Measurements from ENCODE around the gene MYPN. TPM values are rescaled to one million over a fixed set of nuclear protein-coding genes. Genes with fewer than 3 reads are reported as not detected.

The MYPN gene
- total and polyA plus RNA-seq, 5 donors: 27.2 to 134 (median 83.4) TPM

DNA sequence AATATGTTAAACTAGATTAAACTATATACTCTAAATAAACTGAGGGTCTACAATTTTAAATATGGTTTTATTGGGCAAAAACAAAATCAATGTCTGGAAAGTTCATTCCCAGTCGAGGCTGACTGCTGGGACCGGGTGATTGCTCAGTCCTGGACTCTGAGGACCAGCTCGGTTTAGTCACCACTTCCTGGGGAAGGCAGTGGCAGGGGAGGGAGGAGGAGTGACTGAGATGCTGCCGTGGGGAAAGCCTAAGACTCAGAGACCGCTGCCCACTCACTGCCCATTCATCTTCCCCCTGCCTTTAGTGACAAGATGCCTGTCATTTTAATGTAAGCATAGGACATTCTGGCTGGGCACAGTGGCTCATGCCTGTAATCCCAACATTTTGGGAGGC, 93.7 kb downstream of the MYPN start:
- no peak overlapping the region for H3K27ac ChIP-seq (ENCODE audit: low read length)
- no peaks in the 10 kb centered on the region for H3K9me3 ChIP-seq (ENCODE audit: control insufficient read depth, low read length)
- DNase-seq (no peak), ATAC-seq (peak in 1 of 2 donors; percentile 41)
- WGBS: 28% methylated on average over 5 of the region's 5 CpGs
- H3K4me1 ChIP-seq (ENCODE audit: control insufficient read depth, insufficient read depth, low read length): no peaks in the 10 kb centered on the region
- H3K4me3 ChIP-seq (ENCODE audit: low read length): no peak overlapping the region
- intact Hi-C loops (cut with DNase I): no loop called here
- H3K27me3 ChIP-seq (ENCODE audit: control insufficient read depth, insufficient read depth): no peaks in the 10 kb centered on the region

GRCh38 chr10:68208424-68209042, 99.2 kb downstream of the MYPN start:
- Histone ChIP-seq H3K27ac (ENCODE audit: low read length) (no peak overlapping the region), H3K9me3 (ENCODE audit: control insufficient read depth, low read length) (no peaks in the 10 kb centered on the region), H3K4me3 (ENCODE audit: low read length) (no peak overlapping the region), H3K27me3 (ENCODE audit: control insufficient read depth, insufficient read depth) (no peaks in the 10 kb centered on the region), H3K4me1 (ENCODE audit: control insufficient read depth, insufficient read depth, low read length) (no peaks in the 10 kb centered on the region)
- ATAC-seq (peak in 1 of 2 donors; percentile 49), DNase-seq (peak in 1 of 3 donors; percentile 49)
- WGBS: 50% methylated on average over 10 of the region's 10 CpGs
- intact Hi-C loops (cut with DNase I): no loop called here

DNA sequence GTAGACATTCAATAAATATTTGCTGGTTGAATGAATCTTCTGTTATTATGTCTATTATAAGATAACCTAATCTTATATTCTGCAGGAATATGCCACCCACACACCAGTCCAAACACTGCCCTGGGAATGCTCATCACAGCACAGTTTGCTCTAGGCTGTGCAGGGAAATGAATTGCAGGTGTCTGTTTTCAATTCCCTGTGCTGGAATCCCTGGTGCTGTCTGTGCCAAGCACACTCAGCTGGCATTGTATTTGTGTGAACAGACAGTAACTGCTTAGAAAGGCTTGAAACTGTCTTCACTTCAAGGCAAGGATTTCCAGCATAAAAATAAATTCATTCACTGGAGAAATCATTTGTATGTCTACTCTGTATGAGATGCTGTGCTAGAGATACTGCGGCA, 102.4 kb downstream of the MYPN start:
- 62% methylated on average over 1 of the region's 1 CpG for WGBS
- H3K27me3 ChIP-seq (ENCODE audit: control insufficient read depth, insufficient read depth): no peaks in the 10 kb centered on the region
- no peaks in the 10 kb centered on the region for H3K9me3 ChIP-seq (ENCODE audit: control insufficient read depth, low read length)
- intact Hi-C loops (cut with DNase I): loop anchor here in 3 of 4 donors (5.0 to 10.0 kb wide), 2 partner anchors 91 to 93 kb away; no protein-coding TSS in a partner anchor
- no peak for DNase-seq
- H3K27ac ChIP-seq (ENCODE audit: low read length): no peak overlapping the region
- H3K4me3 ChIP-seq (ENCODE audit: low read length): no peak overlapping the region
- no peak for ATAC-seq
- H3K4me1 ChIP-seq (ENCODE audit: control insufficient read depth, insufficient read depth, low read length): no peaks in the 10 kb centered on the region

DNA sequence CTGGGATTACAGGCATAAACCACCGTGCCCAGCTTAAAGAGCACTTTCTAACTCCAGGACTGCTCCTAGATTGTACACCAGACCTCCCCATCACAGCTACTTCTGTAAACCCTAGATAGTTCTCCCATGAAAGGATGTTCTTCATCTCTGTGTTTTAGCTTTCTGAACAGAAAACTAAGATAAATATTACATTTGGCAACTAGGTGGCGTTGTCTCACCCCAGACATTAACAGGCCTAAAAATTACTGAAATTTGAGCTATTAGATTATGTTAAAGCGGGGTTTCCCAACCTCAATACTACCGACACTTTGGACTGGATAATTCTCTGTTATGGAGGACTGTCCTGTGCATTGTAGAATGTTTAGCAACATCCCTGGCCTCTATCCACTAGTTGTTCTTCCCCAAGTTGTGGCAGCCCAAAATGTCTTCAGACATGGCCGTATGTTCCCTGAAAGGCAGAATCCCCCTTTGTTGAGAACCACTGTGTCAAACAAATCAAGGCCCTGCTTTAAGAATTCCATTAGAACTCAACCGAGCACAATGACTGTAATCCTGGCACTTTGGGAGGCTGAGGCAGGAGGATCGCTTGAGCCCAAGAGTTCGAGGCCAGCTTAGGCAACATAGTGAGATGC, 103.5 kb downstream of the MYPN start:
- Histone ChIP-seq H3K4me1 (ENCODE audit: control insufficient read depth, insufficient read depth, low read length) (no peaks in the 10 kb centered on the region), H3K9me3 (ENCODE audit: control insufficient read depth, low read length) (no peaks in the 10 kb centered on the region), H3K4me3 (ENCODE audit: low read length) (no peak overlapping the region), H3K27me3 (ENCODE audit: control insufficient read depth, insufficient read depth) (no peaks in the 10 kb centered on the region), H3K27ac (ENCODE audit: low read length) (no peak overlapping the region)
- DNase-seq (no peak), ATAC-seq (no peak)
- 61% methylated on average over 8 of the region's 8 CpGs for WGBS
- intact Hi-C loops (cut with DNase I): loop anchor here in 3 of 4 donors (5.0 to 10.0 kb wide), 2 partner anchors 89 to 92 kb away; no protein-coding TSS in a partner anchor

- Histone ChIP-seq H3K27me3 (ENCODE audit: control insufficient read depth, insufficient read depth) (no peaks in the 10 kb centered on the region), H3K4me1 (ENCODE audit: control insufficient read depth, insufficient read depth, low read length) (no peaks in the 10 kb centered on the region), H3K4me3 (ENCODE audit: low read length) (no peak overlapping the region), H3K27ac (ENCODE audit: low read length) (no peak overlapping the region), H3K9me3 (ENCODE audit: control insufficient read depth, low read length) (no peaks in the 10 kb centered on the region)
- intact Hi-C loops (cut with DNase I): loop anchor here in 2 of 4 donors (10.0 kb wide), 1 partner anchor 86 kb away; no protein-coding TSS in a partner anchor
- WGBS: 85% methylated on average over 4 of the region's 4 CpGs
- DNase-seq: no peak
- no peak for ATAC-seq
These were observed 109.5 kb downstream of the MYPN start for GRCh38 chr10:68218786-68219185.

GRCh38 chr10:68221196-68221595, 111.9 kb downstream of the MYPN start:
- no peak overlapping the region for H3K4me3 ChIP-seq (ENCODE audit: low read length)
- no peaks in the 10 kb centered on the region for H3K9me3 ChIP-seq (ENCODE audit: control insufficient read depth, low read length)
- no peak for ATAC-seq
- H3K27me3 ChIP-seq (ENCODE audit: control insufficient read depth, insufficient read depth): no peaks in the 10 kb centered on the region
- no peak overlapping the region for H3K27ac ChIP-seq (ENCODE audit: low read length)
- no peak for DNase-seq
- intact Hi-C loops (cut with DNase I): no loop called here
- H3K4me1 ChIP-seq (ENCODE audit: control insufficient read depth, insufficient read depth, low read length): no peaks in the 10 kb centered on the region

GRCh38 chr10:68222391-68222790, 113.1 kb downstream of the MYPN start:
- WGBS: 80% methylated on average over 2 of the region's 2 CpGs
- Histone ChIP-seq H3K4me3 (ENCODE audit: low read length) (no peak overlapping the region), H3K27ac (ENCODE audit: low read length) (no peak overlapping the region), H3K4me1 (ENCODE audit: control insufficient read depth, insufficient read depth, low read length) (no peaks in the 10 kb centered on the region), H3K27me3 (ENCODE audit: control insufficient read depth, insufficient read depth) (no peaks in the 10 kb centered on the region), H3K9me3 (ENCODE audit: control insufficient read depth, low read length) (no peaks in the 10 kb centered on the region)
- intact Hi-C loops (cut with DNase I): no loop called here
- ATAC-seq: no peak
- DNase-seq: no peak

GRCh38 chr10:68223535-68224165, 114.4 kb downstream of the MYPN start:
- no peak for ATAC-seq
- Histone ChIP-seq H3K9me3 (ENCODE audit: control insufficient read depth, low read length) (no peaks in the 10 kb centered on the region), H3K4me1 (ENCODE audit: control insufficient read depth, insufficient read depth, low read length) (no peaks in the 10 kb centered on the region), H3K27me3 (ENCODE audit: control insufficient read depth, insufficient read depth) (no peaks in the 10 kb centered on the region), H3K27ac (ENCODE audit: low read length) (no peak overlapping the region), H3K4me3 (ENCODE audit: low read length) (no peak overlapping the region)
- WGBS: 81% methylated on average over 3 of the region's 3 CpGs
- DNase-seq: no peak
- intact Hi-C loops (cut with DNase I): no loop called here

- Histone ChIP-seq H3K27me3 (ENCODE audit: control insufficient read depth, insufficient read depth) (no peaks in the 10 kb centered on the region), H3K9me3 (ENCODE audit: control insufficient read depth, low read length) (no peaks in the 10 kb centered on the region), H3K4me3 (ENCODE audit: low read length) (no peak overlapping the region), H3K27ac (ENCODE audit: low read length) (no peak overlapping the region), H3K4me1 (ENCODE audit: control insufficient read depth, insufficient read depth, low read length) (no peaks in the 10 kb centered on the region)
- intact Hi-C loops (cut with DNase I): no loop called here
- ATAC-seq: no peak
- no peak for DNase-seq
These were observed 115.5 kb downstream of the MYPN start for GRCh38 chr10:68224810-68225209.

GRCh38 chr10:68230268-68230667, 121.0 kb downstream of the MYPN start:
- no peak overlapping the region for H3K4me3 ChIP-seq (ENCODE audit: low read length)
- H3K9me3 ChIP-seq (ENCODE audit: control insufficient read depth, low read length): no peaks in the 10 kb centered on the region
- H3K4me1 ChIP-seq (ENCODE audit: control insufficient read depth, insufficient read depth, low read length): no peaks in the 10 kb centered on the region
- DNase-seq (no peak), ATAC-seq (no peak)
- no peaks in the 10 kb centered on the region for H3K27me3 ChIP-seq (ENCODE audit: control insufficient read depth, insufficient read depth)
- 83% methylated on average over 5 of the region's 5 CpGs for WGBS
- H3K27ac ChIP-seq (ENCODE audit: low read length): no peak overlapping the region
- intact Hi-C loops (cut with DNase I): no loop called here

GRCh38 chr10:68231106-68231816, 122.0 kb downstream of the MYPN start:
- peak overlapping the region; percentile 10 for H3K27ac ChIP-seq (ENCODE audit: low read length)
- H3K27me3 ChIP-seq (ENCODE audit: control insufficient read depth, insufficient read depth): no peaks in the 10 kb centered on the region
- intact Hi-C loops (cut with DNase I): no loop called here
- WGBS: under 1% methylated on average over 81 of the region's 81 CpGs
- peak overlapping the region; percentile 49 for H3K4me3 ChIP-seq (ENCODE audit: low read length)
- ATAC-seq (peak; percentile 98), DNase-seq (peak; percentile 56 to 87 (median 85))
- no peaks in the 10 kb centered on the region for H3K4me1 ChIP-seq (ENCODE audit: control insufficient read depth, insufficient read depth, low read length)
- H3K9me3 ChIP-seq (ENCODE audit: control insufficient read depth, low read length): no peaks in the 10 kb centered on the region
